ENCODE measurements around the gene REEP1.

GRCh38 chr2:86211033-86211795, 126.2 kb downstream of the REEP1 start:
- TF ChIP-seq, protein P1, sequence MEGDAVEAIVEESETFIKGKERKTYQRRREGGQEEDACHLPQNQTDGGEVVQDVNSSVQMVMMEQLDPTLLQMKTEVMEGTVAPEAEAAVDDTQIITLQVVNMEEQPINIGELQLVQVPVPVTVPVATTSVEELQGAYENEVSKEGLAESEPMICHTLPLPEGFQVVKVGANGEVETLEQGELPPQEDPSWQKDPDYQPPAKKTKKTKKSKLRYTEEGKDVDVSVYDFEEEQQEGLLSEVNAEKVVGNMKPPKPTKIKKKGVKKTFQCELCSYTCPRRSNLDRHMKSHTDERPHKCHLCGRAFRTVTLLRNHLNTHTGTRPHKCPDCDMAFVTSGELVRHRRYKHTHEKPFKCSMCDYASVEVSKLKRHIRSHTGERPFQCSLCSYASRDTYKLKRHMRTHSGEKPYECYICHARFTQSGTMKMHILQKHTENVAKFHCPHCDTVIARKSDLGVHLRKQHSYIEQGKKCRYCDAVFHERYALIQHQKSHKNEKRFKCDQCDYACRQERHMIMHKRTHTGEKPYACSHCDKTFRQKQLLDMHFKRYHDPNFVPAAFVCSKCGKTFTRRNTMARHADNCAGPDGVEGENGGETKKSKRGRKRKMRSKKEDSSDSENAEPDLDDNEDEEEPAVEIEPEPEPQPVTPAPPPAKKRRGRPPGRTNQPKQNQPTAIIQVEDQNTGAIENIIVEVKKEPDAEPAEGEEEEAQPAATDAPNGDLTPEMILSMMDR (conservative IDR thresholded peaks at IDR 0.05 in 1 of 2, IDR thresholded peaks at IDR 0.05 in 1 of 2; ENCODE audit: extremely low read depth in 1 of 2, insufficient read depth in 1 of 2, low read depth in 1 of 2, low read length in 2 of 2): no peak
- no peak for TF ChIP-seq EZH2 (IDR thresholded peaks at IDR 0.05; ENCODE audit: borderline replicate concordance, low read length)

All from mammary epithelial cell (primary cell).